HepG2 (cell line): ENCODE measurements around the gene STAG3. TPM values are rescaled to one million over a fixed set of nuclear protein-coding genes. Genes with fewer than 3 reads are reported as not detected.

ENCODE experiments used
- CBX2 ChIP-seq, 2 experiments: fragments of 200-600 bp in 1 of 2; sonication (generic); formaldehyde crosslinking in 1 of 2; IDR thresholded peaks; 2 replicates each; pipeline versions ENCODE4 v1.7.0 to v1.8.1; 2018 to 2022; ENCODE audit warnings: low read depth in 2 of 2, low read length in 1 of 2, mild to moderate bottlenecking in 1 of 2, missing genetic modification reagents in 1 of 2
- HMG20B ChIP-seq: conservative IDR thresholded peaks from 2 replicates; pipeline ENCODE4 v1.6.1; 2016; ENCODE audit warnings: missing genetic modification reagents, missing compliant biosample characterization
- IKZF4 ChIP-seq: sonication (generic); formaldehyde crosslinking; IDR thresholded peaks from 2 replicates; pipeline ENCODE4 v1.5.1; 2020; ENCODE audit warnings: borderline replicate concordance, mild to moderate bottlenecking, low read depth, missing genetic modification reagents; ENCODE audit errors: not compliant biosample characterization
- KLF15 ChIP-seq: sonication (generic); formaldehyde crosslinking; IDR thresholded peaks from 2 replicates; pipeline ENCODE4 v1.8.1; 2023; ENCODE audit warnings: borderline replicate concordance, mild to moderate bottlenecking, inconsistent platforms, missing genetic modification reagents, mixed read lengths
- MTF2 ChIP-seq: sonication (generic); formaldehyde crosslinking; IDR thresholded peaks from 2 replicates; pipeline ENCODE4 v1.5.0; 2020; ENCODE audit warnings: missing genetic modification reagents, borderline replicate concordance
- TARDBP ChIP-seq: sonication (generic); formaldehyde crosslinking; IDR thresholded peaks from 2 replicates; pipeline ENCODE4 v1.8.0; 2022; ENCODE audit warnings: mild to moderate bottlenecking, missing genetic modification reagents
- YEATS4 ChIP-seq: sonication (generic); formaldehyde crosslinking; IDR thresholded peaks from 2 replicates; pipeline ENCODE4 v1.4.0; 2020; ENCODE audit warnings: missing genetic modification reagents, borderline replicate concordance
- ZNF101 ChIP-seq: sonication (generic); formaldehyde crosslinking; IDR thresholded peaks from 2 replicates; pipeline ENCODE4 v1.4.0; 2020; ENCODE audit warnings: mild to moderate bottlenecking, low read depth, missing genetic modification reagents, borderline replicate concordance
- polyA plus RNA-seq, 8 experiments: library from polyadenylated mRNA; depleted of rRNA in 3 of 8; stranded (reverse) in 7 of 8; unstranded in 1 of 8; fragments of >200 nt; fragmentation: Illumina TruSeq in 4 of 8; extraction: Trizol in 4 of 8; gene quantifications; 2 replicates each; pipeline versions ENCODE4 v1.2.1 to v1.2.3, GENCODE V29; 2011 to 2016; ENCODE audit warnings: low read depth in 4 of 8, missing spikeins in 1 of 8, mixed read lengths in 1 of 8; ENCODE audit not compliant: insufficient read depth in 1 of 8
- total RNA-seq, 5 experiments: library from RNA; depleted of rRNA; stranded (reverse); fragments of >200 nt; fragmentation: Illumina TruSeq; extraction: Trizol; gene quantifications; 2 replicates each; pipeline ENCODE4 v1.2.3, GENCODE V29; 2016; ENCODE audit warnings: low read depth in 1 of 5
- TF ChIP-seq, protein P1 (sequence below): sonication (generic); formaldehyde crosslinking; IDR thresholded peaks from 2 replicates; pipeline ENCODE4 v1.4.0; 2020; ENCODE audit warnings: mild to moderate bottlenecking, missing genetic modification reagents
- TF ChIP-seq, protein P2 (sequence below): IDR thresholded peaks from 2 replicates; pipeline ENCODE4 v1.6.1; 2016; ENCODE audit warnings: missing genetic modification reagents, missing compliant biosample characterization
- TF ChIP-seq, protein P3 (sequence below), 2 experiments: sonication (generic) in 1 of 2; formaldehyde crosslinking in 1 of 2; IDR thresholded peaks; 2 replicates each; pipeline versions ENCODE4 v1.4.0 to v1.6.1; 2018 to 2020; ENCODE audit warnings: missing genetic modification reagents in 2 of 2, borderline replicate concordance in 1 of 2, low read depth in 1 of 2, mild to moderate bottlenecking in 1 of 2, missing biosample characterization in 1 of 2

STAG3 gene
- total and polyA plus RNA-seq, 2 of the 13 experiments (the other 11 are each of a cell fraction or from before 2014, with no cell fraction given) = 0.09 to 0.33 TPM

DNA sequence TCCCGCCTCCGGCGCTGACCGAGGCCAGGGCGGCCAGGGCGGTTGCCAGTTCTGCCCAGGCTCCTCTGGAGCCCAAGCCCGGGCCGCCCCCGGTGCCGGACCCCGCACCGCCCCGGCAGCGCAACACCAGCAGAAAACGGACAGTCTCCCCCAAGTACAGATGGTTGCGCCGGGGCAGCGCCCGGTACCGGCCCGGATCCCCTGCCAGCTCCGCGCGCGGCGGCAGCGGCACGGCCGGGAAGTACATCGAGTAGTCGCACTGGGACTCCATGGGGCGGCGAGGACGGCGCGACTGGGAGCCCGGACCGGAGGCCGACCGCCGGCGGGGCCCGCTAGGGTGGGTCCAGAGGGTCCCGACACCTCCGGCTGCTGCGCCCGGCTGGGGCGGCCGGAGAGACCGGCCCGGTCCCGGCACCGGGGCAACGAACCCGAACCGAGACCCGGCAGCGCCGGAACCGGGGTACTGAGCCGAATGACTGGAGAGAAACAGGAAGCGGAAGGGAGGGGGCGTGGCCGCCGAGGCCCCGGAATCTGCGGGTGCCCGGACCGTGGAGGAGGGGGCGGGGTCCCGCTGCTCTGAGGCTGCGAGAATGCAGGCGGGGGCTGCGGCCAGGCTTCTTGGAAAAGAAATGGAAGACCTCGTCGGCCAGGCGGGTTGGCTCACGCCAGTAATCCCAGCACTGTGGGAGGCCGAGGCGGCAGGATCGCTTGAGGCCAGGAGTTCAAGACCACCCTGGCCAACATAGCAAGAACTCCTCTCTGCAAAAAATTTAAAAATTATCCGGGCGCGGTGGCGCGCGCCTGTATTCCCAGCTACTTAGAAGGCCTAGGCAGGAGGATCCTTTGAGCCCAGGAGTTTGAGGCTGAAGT, 19.3 kb upstream of the STAG3 start, which contains the start of gene TRAPPC14 (continued):
- TF ChIP-seq, protein P1, sequence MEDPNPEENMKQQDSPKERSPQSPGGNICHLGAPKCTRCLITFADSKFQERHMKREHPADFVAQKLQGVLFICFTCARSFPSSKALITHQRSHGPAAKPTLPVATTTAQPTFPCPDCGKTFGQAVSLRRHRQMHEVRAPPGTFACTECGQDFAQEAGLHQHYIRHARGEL (CRISPR knock-in tag) = no peak
- peak; percentile 46; the same call in 1 of the 2 replicates for TF ChIP-seq MTF2
- no peak for TF ChIP-seq HMG20B (CRISPR knock-in tag)
- TF ChIP-seq, protein P2, sequence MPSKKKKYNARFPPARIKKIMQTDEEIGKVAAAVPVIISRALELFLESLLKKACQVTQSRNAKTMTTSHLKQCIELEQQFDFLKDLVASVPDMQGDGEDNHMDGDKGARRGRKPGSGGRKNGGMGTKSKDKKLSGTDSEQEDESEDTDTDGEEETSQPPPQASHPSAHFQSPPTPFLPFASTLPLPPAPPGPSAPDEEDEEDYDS = peak; percentile 34; the same call in 1 of the 2 replicates
- TF ChIP-seq KLF15 (CRISPR knock-in tag) = no peak
- TF ChIP-seq YEATS4 (CRISPR knock-in tag) = peak; percentile 44; the same call in 1 of the 2 replicates
- TF ChIP-seq ZNF101 (CRISPR knock-in tag) = 0 out of 2 replicates have a peak, but pooled peaks have one; percentile 74
- TF ChIP-seq CBX2 (IDR thresholded peaks at IDR 0.05; ENCODE audit: low read depth, low read length) = no peak
- TF ChIP-seq CBX2 (CRISPR knock-in tag; IDR thresholded peaks at IDR 0.05; ENCODE audit: low read depth) = no peak
- TF ChIP-seq IKZF4 = no peak
- TF ChIP-seq, protein P3, sequence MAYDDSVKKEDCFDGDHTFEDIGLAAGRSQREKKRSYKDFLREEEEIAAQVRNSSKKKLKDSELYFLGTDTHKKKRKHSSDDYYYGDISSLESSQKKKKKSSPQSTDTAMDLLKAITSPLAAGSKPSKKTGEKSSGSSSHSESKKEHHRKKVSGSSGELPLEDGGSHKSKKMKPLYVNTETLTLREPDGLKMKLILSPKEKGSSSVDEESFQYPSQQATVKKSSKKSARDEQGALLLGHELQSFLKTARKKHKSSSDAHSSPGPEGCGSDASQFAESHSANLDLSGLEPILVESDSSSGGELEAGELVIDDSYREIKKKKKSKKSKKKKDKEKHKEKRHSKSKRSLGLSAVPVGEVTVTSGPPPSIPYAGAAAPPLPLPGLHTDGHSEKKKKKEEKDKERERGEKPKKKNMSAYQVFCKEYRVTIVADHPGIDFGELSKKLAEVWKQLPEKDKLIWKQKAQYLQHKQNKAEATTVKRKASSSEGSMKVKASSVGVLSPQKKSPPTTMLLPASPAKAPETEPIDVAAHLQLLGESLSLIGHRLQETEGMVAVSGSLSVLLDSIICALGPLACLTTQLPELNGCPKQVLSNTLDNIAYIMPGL (CRISPR knock-in tag; IDR thresholded peaks at IDR 0.05; ENCODE audit: borderline replicate concordance in 1 of 2, low read depth in 1 of 2) = peak; percentile 61 to 68; a peak in 3 of 4 replicates
- 0 out of 2 replicates have a peak, but pooled peaks have one; percentile 16 for TF ChIP-seq TARDBP (CRISPR knock-in tag)
